Fibroblast of mammary gland (primary cell): ENCODE data around the gene DCTN3.

Experiments
- DNase-seq: peaks from one replicate; pipeline ENCODE4 v3.0.0-alpha.2; 2010; ENCODE audit warnings: low read depth
- H3K4me3 ChIP-seq: 2 replicates; pipeline ENCODE4 v1.5.1; 2011; ENCODE audit warnings: low read depth, mild to moderate bottlenecking, low read length, moderate library complexity; ENCODE audit not compliant: control insufficient read depth
- TF ChIP-seq, protein P1 (sequence below): conservative IDR thresholded peaks from 2 replicates; pipeline ENCODE4 v1.5.1; 2011; ENCODE audit warnings: low read depth, low read length, inconsistent platforms; ENCODE audit not compliant: control insufficient read depth, insufficient read depth

The DCTN3 gene

DNA sequence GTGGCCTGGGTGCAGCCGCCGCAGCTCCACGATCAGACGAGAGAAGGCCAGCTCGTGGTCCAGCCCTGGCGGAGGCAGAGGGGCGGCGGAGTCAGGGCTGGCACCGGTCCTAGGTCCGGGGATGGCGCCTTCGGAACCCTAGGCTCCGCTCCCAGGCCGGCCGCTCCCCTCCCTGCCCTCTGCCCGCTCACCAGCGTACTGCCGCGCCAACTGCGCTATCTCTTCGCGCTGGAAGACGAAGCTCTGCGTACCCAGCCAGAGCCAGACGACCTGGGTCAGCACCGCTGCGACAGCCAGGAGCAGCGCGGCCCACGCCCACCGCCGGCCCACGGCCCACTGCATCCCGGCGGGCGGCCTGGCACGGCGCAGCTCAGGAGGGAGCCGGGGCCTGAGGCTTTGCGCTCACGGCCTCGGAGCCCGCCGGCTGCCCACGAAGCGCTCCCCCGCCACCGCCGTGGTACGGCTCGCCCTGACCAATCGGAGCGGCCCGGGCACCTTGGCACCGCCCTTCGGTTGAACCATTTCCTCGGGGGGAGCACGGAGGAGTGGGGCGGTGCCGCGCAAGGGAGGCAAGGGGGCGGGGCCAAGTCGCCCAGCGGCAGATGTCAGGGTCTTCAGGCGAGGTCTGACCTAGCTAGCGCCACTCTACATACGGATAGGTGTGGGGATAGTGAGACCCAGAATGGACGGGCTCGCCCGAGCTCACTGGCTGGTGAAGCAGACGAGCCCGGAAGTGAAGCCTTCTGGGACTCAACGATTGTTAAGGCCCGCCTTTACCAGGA lies 17.3 kb upstream of the DCTN3 start, which contains the start of gene SIGMAR1:
TSS of gene SIGMAR1 (minus strand) at position 432 of the 782 bp plus-strand sequence. CDS start at position 342, 90 bp downstream.
- H3K4me3 ChIP-seq: peak within 1 kb of the TSS; percentile 88
- peak; percentile 88 for DNase-seq
- TF ChIP-seq, protein P1, sequence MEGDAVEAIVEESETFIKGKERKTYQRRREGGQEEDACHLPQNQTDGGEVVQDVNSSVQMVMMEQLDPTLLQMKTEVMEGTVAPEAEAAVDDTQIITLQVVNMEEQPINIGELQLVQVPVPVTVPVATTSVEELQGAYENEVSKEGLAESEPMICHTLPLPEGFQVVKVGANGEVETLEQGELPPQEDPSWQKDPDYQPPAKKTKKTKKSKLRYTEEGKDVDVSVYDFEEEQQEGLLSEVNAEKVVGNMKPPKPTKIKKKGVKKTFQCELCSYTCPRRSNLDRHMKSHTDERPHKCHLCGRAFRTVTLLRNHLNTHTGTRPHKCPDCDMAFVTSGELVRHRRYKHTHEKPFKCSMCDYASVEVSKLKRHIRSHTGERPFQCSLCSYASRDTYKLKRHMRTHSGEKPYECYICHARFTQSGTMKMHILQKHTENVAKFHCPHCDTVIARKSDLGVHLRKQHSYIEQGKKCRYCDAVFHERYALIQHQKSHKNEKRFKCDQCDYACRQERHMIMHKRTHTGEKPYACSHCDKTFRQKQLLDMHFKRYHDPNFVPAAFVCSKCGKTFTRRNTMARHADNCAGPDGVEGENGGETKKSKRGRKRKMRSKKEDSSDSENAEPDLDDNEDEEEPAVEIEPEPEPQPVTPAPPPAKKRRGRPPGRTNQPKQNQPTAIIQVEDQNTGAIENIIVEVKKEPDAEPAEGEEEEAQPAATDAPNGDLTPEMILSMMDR: no peak

DNA sequence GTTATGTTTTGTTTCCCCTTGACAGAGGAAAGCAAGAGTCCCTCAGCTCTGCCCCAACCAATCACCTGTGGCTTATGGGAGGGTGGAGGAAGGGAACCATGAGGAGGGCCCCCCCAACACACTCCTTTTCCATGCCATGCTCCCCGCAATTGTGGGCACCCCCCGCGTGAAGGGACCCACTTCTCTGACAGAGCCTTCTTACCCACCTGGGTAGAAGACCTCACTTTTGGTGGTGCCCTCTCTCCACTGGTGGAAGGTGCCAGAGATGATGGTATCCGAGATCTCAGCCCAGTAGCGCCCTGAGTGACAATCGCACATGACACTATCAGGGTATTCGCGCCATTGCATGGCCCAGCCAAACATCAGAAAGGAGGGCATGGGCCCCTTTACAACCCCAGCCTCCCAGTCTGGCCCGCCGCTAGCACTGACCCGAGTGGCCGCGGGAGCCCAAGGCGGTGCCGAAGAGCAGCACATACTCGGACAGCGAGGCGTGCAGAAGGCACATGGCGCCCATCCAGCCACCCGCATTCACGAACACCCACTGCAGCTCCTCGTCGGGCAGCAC lies 16.6 kb upstream of the DCTN3 start:
- H3K4me3 ChIP-seq: peak overlapping the region; percentile 88
- DNase-seq: no peak
- TF ChIP-seq, protein P1: no peak

DNA sequence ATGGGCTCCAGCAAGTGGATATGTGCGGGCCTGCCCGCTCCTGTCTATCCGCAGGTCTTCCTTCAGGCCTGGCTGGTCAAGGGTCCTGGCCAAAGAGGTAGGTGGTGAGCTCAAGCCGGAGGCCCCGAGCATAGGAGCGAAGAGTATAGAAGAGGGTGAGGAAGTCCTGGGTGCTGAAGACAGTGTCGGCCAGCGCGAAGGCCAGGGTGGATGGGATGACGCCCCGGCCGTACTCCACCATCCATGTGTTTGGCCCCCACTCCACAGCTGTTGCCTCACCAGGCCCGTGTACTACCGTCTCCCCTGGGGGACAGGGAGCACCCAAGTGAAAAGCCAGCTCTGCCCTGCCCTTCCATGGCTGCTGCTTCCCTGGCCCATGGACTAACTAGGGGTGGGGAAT lies 15.3 kb upstream of the DCTN3 start:
- DNase-seq: no peak
- H3K4me3 ChIP-seq: no peak overlapping the region
- TF ChIP-seq, protein P1: no peak

DNA sequence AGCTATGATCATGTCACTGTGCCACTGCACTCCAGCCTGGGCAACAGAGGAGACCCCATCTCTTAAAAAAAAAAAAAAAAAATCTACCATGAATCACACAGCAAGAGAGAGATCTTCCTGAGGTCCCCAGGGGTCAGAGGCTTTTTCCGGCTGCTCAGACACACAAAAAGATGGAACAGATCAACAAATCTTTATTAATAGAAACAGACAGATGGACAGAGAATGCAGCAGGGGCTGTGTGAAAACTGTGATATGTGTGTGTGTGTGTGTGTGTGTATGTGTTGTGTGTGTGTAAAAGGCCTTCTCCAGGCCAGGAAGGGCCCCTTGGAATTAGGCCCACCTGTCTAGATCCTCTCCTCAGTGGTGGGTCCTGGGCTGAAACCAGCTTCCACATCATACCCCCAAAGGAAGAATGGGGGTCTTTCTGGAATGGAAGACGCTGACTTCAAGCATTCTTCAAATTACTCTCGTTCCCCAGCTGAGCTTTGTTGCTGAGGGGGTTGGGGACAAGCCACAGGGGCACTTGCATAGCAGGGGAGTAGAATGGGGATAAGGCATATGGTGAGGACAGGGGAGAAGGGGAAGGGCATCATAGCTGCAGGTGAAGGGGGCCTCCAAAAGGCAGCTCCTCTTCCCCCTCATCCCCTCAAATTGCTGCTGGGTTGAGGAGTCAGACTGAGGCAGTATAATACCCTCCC lies 14.4 kb upstream of the DCTN3 start:
- no peak for DNase-seq
- TF ChIP-seq, protein P1: no peak
- no peak overlapping the region for H3K4me3 ChIP-seq

DNA sequence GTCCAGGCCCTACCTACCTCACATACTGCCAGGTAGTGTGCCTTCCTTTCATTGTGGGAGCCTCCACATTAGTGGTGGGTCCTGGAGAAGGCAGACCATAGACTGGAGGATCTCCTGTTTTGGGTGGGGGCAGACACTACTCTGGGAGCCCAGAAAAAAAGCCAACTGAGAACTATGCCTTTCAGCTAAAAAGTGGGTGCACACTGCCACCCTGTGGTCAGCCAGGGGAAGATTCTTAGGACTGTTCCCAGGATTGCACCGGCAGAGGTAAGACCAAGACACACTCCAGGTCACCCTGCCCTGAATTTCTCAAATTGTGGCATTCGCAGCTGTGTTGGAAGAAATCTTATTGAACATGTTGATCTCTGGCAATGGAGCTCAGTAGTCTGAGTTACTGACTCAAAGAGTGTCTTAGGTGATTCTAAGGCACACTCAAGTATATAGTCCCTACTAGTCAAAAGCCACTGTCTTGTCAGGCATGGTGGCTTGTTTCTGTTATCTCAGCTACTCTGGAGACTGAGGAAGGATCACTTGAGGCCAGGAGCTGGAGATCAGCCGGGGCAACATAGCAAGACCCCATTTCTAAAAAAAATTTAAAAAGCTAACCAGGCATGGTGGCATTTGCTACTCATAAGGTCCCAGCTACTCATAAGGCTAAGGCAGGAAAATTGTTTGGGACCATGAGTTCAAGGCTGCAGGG lies 13.7 kb upstream of the DCTN3 start:
- no peak overlapping the region for H3K4me3 ChIP-seq
- TF ChIP-seq, protein P1: peak; percentile 87
- peak; percentile 65 for DNase-seq

DNA sequence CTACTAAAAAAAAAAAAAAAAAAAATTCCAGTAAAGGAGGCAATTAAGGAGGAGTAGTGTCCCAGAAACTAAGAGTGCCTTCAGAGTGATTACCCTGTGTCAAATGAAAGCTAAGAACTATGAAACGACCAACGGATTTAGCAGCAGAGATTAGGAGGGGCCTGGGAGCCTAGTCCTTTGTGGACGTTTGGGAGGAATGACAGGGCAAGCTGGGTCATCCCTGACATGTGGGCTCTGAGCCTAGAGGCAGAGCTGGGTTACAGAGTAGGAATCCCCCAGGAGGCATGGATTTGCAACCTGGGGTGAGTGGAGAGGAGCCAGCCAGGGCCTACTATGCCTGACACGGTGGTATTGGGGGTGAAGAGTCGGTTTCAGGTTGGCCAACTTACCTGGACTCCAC lies 12.9 kb upstream of the DCTN3 start:
- H3K4me3 ChIP-seq: no peak overlapping the region
- no peak for DNase-seq
- TF ChIP-seq, protein P1: no peak
